HepG2 (cell line): ENCODE results near the gene METAP2. TPM values are rescaled to one million over a fixed set of nuclear protein-coding genes. Genes with fewer than 3 reads are reported as not detected.

Experiments
- ATAC-seq: fragments of 200-7000 bp; cut with Tn5 transposase; 3 replicates; pipeline ENCODE4 v1.9.1; 2020; ENCODE audit warnings: mild to moderate bottlenecking, moderate library complexity
- BruUV-seq: library from RNA; stranded (reverse); fragments of 400-500 nt; replicated peaks from 2 replicates; lab custom pipeline; 2021; lab: Mats Ljungman, UMichigan
- CTCF ChIA-PET: fragments of 300-600 bp; formaldehyde crosslinking; extraction: SDS; loops from one replicate; lab custom pipeline; 2021; ENCODE audit warnings: low total read pairs, inconsistent platforms, low intra/inter-chr PET ratio; lab: Yijun Ruan, JAX
- POLR2A ChIA-PET: fragments of 350-600 bp; sonication (Branson Sonifier 250); formaldehyde crosslinking; loops from one replicate; lab custom pipeline; 2020; ENCODE audit warnings: antibody characterized with exemption, inconsistent platforms; lab: Yijun Ruan, JAX
- DNase-seq: peaks from one replicate; pipeline ENCODE4 v3.0.0-alpha.2; 2015; ENCODE audit warnings: low spot score
- FAIRE-seq: peaks from 3 replicates; lab custom pipeline; 2011; peaks lifted over from hg19 to GRCh38; lab: Jason Lieb, UNC
- H2AFZ ChIP-seq: one replicate; pipeline ENCODE4 v1.6.1; 2011; ENCODE audit warnings: low read length, inconsistent platforms
- H3K27ac ChIP-seq: fragments of 300-600 bp; 3 replicates; pipeline ENCODE4 v1.8.0; 2011; ENCODE audit warnings: mixed run types, mild to moderate bottlenecking, mixed read lengths, low read length, inconsistent platforms; ENCODE audit not compliant: insufficient read depth; ENCODE audit errors: extremely low read length
- H3K27me3 ChIP-seq, 2 experiments: fragments of 200-600 bp in 1 of 2; 2 replicates in 1 of 2; 3 replicates in 1 of 2; pipeline versions ENCODE4 v1.6.0 to v1.8.0; 2011; ENCODE audit warnings: low read length in 2 of 2, mild to moderate bottlenecking in 2 of 2, moderate library complexity in 2 of 2, inconsistent platforms in 1 of 2; ENCODE audit not compliant: insufficient read depth in 2 of 2, control insufficient read depth in 1 of 2
- H3K36me3 ChIP-seq, 2 experiments: fragments of 200-600 bp in 1 of 2; replicated peaks in 1 of 2; 2 replicates in 1 of 2; 3 replicates in 1 of 2; pipeline versions ENCODE4 v1.5.1 to v1.8.0; 2011; ENCODE audit warnings: low read length in 2 of 2, inconsistent platforms in 1 of 2; ENCODE audit not compliant: insufficient read depth in 2 of 2, control insufficient read depth in 1 of 2
- H3K4me1 ChIP-seq: 2 replicates; pipeline ENCODE4 v1.5.1; 2012; ENCODE audit warnings: low read length, inconsistent platforms; ENCODE audit not compliant: insufficient read depth
- H3K4me2 ChIP-seq: 2 replicates; pipeline ENCODE4 v1.6.0; 2011; ENCODE audit warnings: low read depth, low read length, inconsistent platforms
- H3K4me3 ChIP-seq, 3 experiments: fragments of 200-600 bp in 1 of 3; sonication (generic), shearing (Covaris generic) in 1 of 3; replicated peaks in 1 of 3; 2 replicates each; pipeline ENCODE4 v1.5.1; 2011 to 2016; ENCODE audit warnings: low read length in 3 of 3, inconsistent platforms in 2 of 3, low read depth in 2 of 3, mild to moderate bottlenecking in 2 of 3, control low read depth in 1 of 3, mixed read lengths in 1 of 3; ENCODE audit not compliant: insufficient read depth in 1 of 3
- H3K79me2 ChIP-seq: one replicate; pipeline ENCODE4 v1.6.1; 2011; ENCODE audit warnings: low read length, inconsistent platforms; ENCODE audit not compliant: insufficient read depth
- H3K9ac ChIP-seq: 2 replicates; pipeline ENCODE4 v1.6.0; 2011; ENCODE audit warnings: mild to moderate bottlenecking, low read depth, low read length, inconsistent platforms; ENCODE audit not compliant: insufficient read depth
- H3K9me3 ChIP-seq: 2 replicates; pipeline ENCODE4 v1.5.1; 2012; ENCODE audit warnings: mild to moderate bottlenecking, low read length
- H4K20me1 ChIP-seq: 2 replicates; pipeline ENCODE4 v1.6.0; 2011; ENCODE audit warnings: inconsistent platforms, mild to moderate bottlenecking, low read length, moderate library complexity; ENCODE audit not compliant: insufficient read depth
- CEBPZ ChIP-seq: IDR thresholded peaks from 2 replicates; pipeline ENCODE4 v1.6.1; 2012; ENCODE audit warnings: low read length, improper control_type of control experiment
- KLF9 ChIP-seq: IDR thresholded peaks from 2 replicates; pipeline ENCODE4 v1.6.1; 2016; ENCODE audit warnings: low read depth
- PHB2 ChIP-seq: fragments of 450-650 bp; IDR thresholded peaks from 2 replicates; pipeline ENCODE4 v1.6.1; 2018; ENCODE audit not compliant: partially characterized antibody
- PITX1 ChIP-seq: sonication (generic); formaldehyde crosslinking; IDR thresholded peaks from 2 replicates; pipeline ENCODE4 v1.5.1; 2020; ENCODE audit warnings: mild to moderate bottlenecking, missing genetic modification reagents
- RAD51 ChIP-seq: fragments of 450-650 bp; IDR thresholded peaks from 2 replicates; pipeline ENCODE4 v1.6.1; 2016; ENCODE audit warnings: borderline replicate concordance
- RELA ChIP-seq: sonication (generic); formaldehyde crosslinking; IDR thresholded peaks from 2 replicates; pipeline ENCODE4 v1.4.0; 2020; ENCODE audit warnings: missing genetic modification reagents
- SMAD1 ChIP-seq: sonication (generic); formaldehyde crosslinking; IDR thresholded peaks from 2 replicates; pipeline ENCODE4 v1.4.0; 2020; ENCODE audit warnings: missing genetic modification reagents, low read depth, mild to moderate bottlenecking, borderline replicate concordance
- ZMYM2 ChIP-seq: sonication (generic); formaldehyde crosslinking; IDR thresholded peaks from 2 replicates; pipeline ENCODE4 v1.8.0; 2022; ENCODE audit warnings: mild to moderate bottlenecking, missing genetic modification reagents
- ZNF160 ChIP-seq: sonication (generic); formaldehyde crosslinking; IDR thresholded peaks from 2 replicates; pipeline ENCODE4 v1.8.0; 2022; ENCODE audit warnings: mild to moderate bottlenecking, inconsistent platforms, missing genetic modification reagents
- ZNF577 ChIP-seq: sonication (generic); formaldehyde crosslinking; IDR thresholded peaks from 2 replicates; pipeline ENCODE4 v1.4.0; 2020; ENCODE audit warnings: mild to moderate bottlenecking, low read depth, missing genetic modification reagents, borderline replicate concordance
- ZNF747 ChIP-seq: sonication (generic); formaldehyde crosslinking; IDR thresholded peaks from 2 replicates; pipeline ENCODE4 v1.8.1; 2023; ENCODE audit warnings: missing genetic modification reagents, mild to moderate bottlenecking, borderline replicate concordance
- ZNF777 ChIP-seq: sonication (generic); formaldehyde crosslinking; IDR thresholded peaks from 2 replicates; pipeline ENCODE4 v1.4.0; 2020; ENCODE audit warnings: missing genetic modification reagents
- ZZZ3 ChIP-seq: sonication (generic); formaldehyde crosslinking; IDR thresholded peaks from 2 replicates; pipeline ENCODE4 v1.4.0; 2020; ENCODE audit warnings: missing genetic modification reagents, mild to moderate bottlenecking, borderline replicate concordance
- WGBS: methylation state at CpG from one replicate; pipeline ENCODE4 v1.1.6; 2017; ENCODE audit warnings: low lambda C conversion rate; 5-methylcytosine and 5-hydroxymethylcytosine counted together
- in situ Hi-C: cut with HindIII; loops from 2 replicates; pipeline ENCODE4 v1.10.0; 2017; ENCODE audit warnings: low pct_unique_long_range_greater_than_20kb; ENCODE audit not compliant: extremely low pct_ligation_motif_present
- intact Hi-C: fragments of 100-400 bp; cut with micrococcal nuclease; formaldehyde crosslinking; loops from one replicate; pipeline ENCODE4 v1.10.0; 2022; ENCODE audit not compliant: unreplicated experiment
- polyA plus RNA-seq, 8 experiments: library from polyadenylated mRNA; depleted of rRNA in 3 of 8; stranded (reverse) in 7 of 8; unstranded in 1 of 8; fragments of >200 nt; fragmentation: Illumina TruSeq in 4 of 8; extraction: Trizol in 4 of 8; gene quantifications; 2 replicates each; pipeline versions ENCODE4 v1.2.1 to v1.2.3, GENCODE V29; 2011 to 2016; ENCODE audit warnings: low read depth in 4 of 8, missing spikeins in 1 of 8, mixed read lengths in 1 of 8; ENCODE audit not compliant: insufficient read depth in 1 of 8
- total RNA-seq, 5 experiments: library from RNA; depleted of rRNA; stranded (reverse); fragments of >200 nt; fragmentation: Illumina TruSeq; extraction: Trizol; gene quantifications; 2 replicates each; pipeline ENCODE4 v1.2.3, GENCODE V29; 2016; ENCODE audit warnings: low read depth in 1 of 5
- TF ChIP-seq, protein P1 (sequence below): sonication (generic); formaldehyde crosslinking; IDR thresholded peaks from 2 replicates; pipeline ENCODE4 v1.5.0; 2020; ENCODE audit warnings: missing genetic modification reagents
- TF ChIP-seq, protein P2 (sequence below): sonication (generic); formaldehyde crosslinking; IDR thresholded peaks from 2 replicates; pipeline ENCODE4 v1.4.0; 2020; ENCODE audit warnings: missing genetic modification reagents
- TF ChIP-seq, protein P3 (sequence below): IDR thresholded peaks from 2 replicates; pipeline ENCODE4 v1.6.1; 2012; ENCODE audit warnings: inconsistent platforms

METAP2 gene
- total and polyA plus RNA-seq, 2 of the 13 experiments (the other 11 are each of a cell fraction or from before 2014, with no cell fraction given) = 67.8 to 131 TPM

GRCh38 chr12:95470300-95470699 is 3.7 kb upstream of the METAP2 start:
- Histone ChIP-seq H3K4me3 (no peak overlapping the region), H3K4me2 (no peak overlapping the region), H4K20me1 (peaks cover 2% of the 10 kb centered on the region; the same call in 1 of the 2 replicates), H3K79me2 (peaks cover 14% of the 10 kb centered on the region), H3K27me3 (no peaks in the 10 kb centered on the region; a peak in 1 of 5 replicates), H3K36me3 (no peaks in the 10 kb centered on the region), H3K4me1 (peaks cover under 1% of the 10 kb centered on the region; the same call in 1 of the 2 replicates), H2AFZ (no peak overlapping the region), H3K27ac (no peak overlapping the region), H3K9me3 (no peaks in the 10 kb centered on the region), H3K9ac (no peak overlapping the region)
- ATAC-seq (no peak), FAIRE-seq (no peak), DNase-seq (no peak)
- CTCF ChIA-PET = no interaction called here
- POLR2A ChIA-PET = no interaction called here
- WGBS = 61% methylated on average over 1 of the region's 1 CpG
- TF ChIP-seq ZNF777 (CRISPR knock-in tag) (no peak), ZMYM2 (no peak), PITX1 (CRISPR knock-in tag) (no peak), CEBPZ (no peak), ZNF160 (CRISPR knock-in tag) (no peak), ZZZ3 (CRISPR knock-in tag) (no peak), RELA (no peak), SMAD1 (no peak), RAD51 (no peak), ZNF577 (CRISPR knock-in tag) (no peak), ZNF747 (CRISPR knock-in tag) (no peak), PHB2 (no peak), KLF9 (CRISPR knock-in tag) (no peak)
- TF ChIP-seq, protein P1, sequence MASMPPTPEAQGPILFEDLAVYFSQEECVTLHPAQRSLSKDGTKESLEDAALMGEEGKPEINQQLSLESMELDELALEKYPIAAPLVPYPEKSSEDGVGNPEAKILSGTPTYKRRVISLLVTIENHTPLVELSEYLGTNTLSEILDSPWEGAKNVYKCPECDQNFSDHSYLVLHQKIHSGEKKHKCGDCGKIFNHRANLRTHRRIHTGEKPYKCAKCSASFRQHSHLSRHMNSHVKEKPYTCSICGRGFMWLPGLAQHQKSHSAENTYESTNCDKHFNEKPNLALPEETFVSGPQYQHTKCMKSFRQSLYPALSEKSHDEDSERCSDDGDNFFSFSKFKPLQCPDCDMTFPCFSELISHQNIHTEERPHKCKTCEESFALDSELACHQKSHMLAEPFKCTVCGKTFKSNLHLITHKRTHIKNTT (CRISPR knock-in tag) = no peak
- TF ChIP-seq, protein P2, sequence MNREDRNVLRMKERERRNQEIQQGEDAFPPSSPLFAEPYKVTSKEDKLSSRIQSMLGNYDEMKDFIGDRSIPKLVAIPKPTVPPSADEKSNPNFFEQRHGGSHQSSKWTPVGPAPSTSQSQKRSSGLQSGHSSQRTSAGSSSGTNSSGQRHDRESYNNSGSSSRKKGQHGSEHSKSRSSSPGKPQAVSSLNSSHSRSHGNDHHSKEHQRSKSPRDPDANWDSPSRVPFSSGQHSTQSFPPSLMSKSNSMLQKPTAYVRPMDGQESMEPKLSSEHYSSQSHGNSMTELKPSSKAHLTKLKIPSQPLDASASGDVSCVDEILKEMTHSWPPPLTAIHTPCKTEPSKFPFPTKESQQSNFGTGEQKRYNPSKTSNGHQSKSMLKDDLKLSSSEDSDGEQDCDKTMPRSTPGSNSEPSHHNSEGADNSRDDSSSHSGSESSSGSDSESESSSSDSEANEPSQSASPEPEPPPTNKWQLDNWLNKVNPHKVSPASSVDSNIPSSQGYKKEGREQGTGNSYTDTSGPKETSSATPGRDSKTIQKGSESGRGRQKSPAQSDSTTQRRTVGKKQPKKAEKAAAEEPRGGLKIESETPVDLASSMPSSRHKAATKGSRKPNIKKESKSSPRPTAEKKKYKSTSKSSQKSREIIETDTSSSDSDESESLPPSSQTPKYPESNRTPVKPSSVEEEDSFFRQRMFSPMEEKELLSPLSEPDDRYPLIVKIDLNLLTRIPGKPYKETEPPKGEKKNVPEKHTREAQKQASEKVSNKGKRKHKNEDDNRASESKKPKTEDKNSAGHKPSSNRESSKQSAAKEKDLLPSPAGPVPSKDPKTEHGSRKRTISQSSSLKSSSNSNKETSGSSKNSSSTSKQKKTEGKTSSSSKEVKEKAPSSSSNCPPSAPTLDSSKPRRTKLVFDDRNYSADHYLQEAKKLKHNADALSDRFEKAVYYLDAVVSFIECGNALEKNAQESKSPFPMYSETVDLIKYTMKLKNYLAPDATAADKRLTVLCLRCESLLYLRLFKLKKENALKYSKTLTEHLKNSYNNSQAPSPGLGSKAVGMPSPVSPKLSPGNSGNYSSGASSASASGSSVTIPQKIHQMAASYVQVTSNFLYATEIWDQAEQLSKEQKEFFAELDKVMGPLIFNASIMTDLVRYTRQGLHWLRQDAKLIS (CRISPR knock-in tag) = no peak
- TF ChIP-seq, protein P3, sequence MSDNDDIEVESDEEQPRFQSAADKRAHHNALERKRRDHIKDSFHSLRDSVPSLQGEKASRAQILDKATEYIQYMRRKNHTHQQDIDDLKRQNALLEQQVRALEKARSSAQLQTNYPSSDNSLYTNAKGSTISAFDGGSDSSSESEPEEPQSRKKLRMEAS = no peak
- in situ Hi-C loops = no loop called here
- no TSS peak for BruUV-seq
- intact Hi-C loops = loop anchor here (5.0 kb wide), 1 partner anchor 133 kb away; no protein-coding TSS in a partner anchor
